Vagina (tissue), 2 donors: ENCODE measurements around the gene NTRK3.

Source experiments
- POLR2A ChIP-seq, 2 donors: fragments of 450-650 bp; IDR thresholded peaks; one replicate each; pipeline ENCODE4 v1.6.1; 2017; ENCODE audit warnings: antibody characterized with exemption in 2 of 2, mild to moderate bottlenecking in 2 of 2, moderate library complexity in 2 of 2
- POLR2AphosphoS5 ChIP-seq, 2 donors: sonication (generic); formaldehyde crosslinking; IDR thresholded peaks; one replicate each; pipeline ENCODE4 v1.9.0; 2017; ENCODE audit warnings: antibody characterized with exemption in 2 of 2, mild to moderate bottlenecking in 2 of 2, low read depth in 1 of 2; ENCODE audit not compliant: insufficient read depth in 1 of 2
- TF ChIP-seq, protein P1 (sequence below), 3 experiments: fragments of 450-650 bp in 2 of 3; fragments of 200-600 bp in 1 of 3; sonication (generic) in 1 of 3; IDR thresholded peaks; one replicate each; pipeline ENCODE4 v1.5.1; 2017 to 2019; ENCODE audit warnings: antibody characterized with exemption in 3 of 3, mild to moderate bottlenecking in 2 of 3, moderate library complexity in 2 of 3

DNA sequence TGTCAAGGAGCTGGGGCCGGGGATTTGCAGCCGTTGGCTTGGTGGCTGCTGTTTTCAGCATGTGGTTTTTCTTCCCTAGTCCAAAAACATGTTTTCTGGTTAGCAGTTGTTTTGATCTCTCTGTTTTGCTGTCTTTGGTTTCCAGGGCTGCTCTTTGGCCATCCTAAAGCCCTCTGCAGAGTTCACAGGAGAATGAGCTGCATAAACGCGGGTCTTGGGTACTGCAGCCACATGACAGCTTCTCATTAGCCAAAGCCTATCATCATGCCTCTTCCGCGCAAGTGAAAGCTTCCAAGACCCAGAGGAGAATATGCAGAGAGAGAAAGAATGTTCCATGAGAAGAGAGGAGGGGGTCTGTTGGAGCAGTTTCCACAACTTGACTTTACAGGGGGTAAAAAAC lies 138.5 kb downstream of the NTRK3 start:
- TF ChIP-seq, protein P1, sequence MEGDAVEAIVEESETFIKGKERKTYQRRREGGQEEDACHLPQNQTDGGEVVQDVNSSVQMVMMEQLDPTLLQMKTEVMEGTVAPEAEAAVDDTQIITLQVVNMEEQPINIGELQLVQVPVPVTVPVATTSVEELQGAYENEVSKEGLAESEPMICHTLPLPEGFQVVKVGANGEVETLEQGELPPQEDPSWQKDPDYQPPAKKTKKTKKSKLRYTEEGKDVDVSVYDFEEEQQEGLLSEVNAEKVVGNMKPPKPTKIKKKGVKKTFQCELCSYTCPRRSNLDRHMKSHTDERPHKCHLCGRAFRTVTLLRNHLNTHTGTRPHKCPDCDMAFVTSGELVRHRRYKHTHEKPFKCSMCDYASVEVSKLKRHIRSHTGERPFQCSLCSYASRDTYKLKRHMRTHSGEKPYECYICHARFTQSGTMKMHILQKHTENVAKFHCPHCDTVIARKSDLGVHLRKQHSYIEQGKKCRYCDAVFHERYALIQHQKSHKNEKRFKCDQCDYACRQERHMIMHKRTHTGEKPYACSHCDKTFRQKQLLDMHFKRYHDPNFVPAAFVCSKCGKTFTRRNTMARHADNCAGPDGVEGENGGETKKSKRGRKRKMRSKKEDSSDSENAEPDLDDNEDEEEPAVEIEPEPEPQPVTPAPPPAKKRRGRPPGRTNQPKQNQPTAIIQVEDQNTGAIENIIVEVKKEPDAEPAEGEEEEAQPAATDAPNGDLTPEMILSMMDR (IDR thresholded peaks at IDR 0.05) = no peak
- TF ChIP-seq POLR2A (IDR thresholded peaks at IDR 0.05) (no peak), POLR2AphosphoS5 (IDR thresholded peaks at IDR 0.05; ENCODE audit: insufficient read depth in 1 of 2, low read depth in 1 of 2) (no peak)
